ENCODE results near the gene WDR62.

Gene WDR62

GRCh38 chr19:36139473-36140303 is 85.0 kb downstream of the WDR62 start, which contains the start of gene CAPNS1:
Gene CAPNS1, plus strand, starts transcription at chr19:36140066. Its CDS starts 946 bp downstream, at chr19:36141012.
- H3K36me3 ChIP-seq (ENCODE audit: insufficient read depth, low read length): peaks cover 31% of the 10 kb centered on the region
- H3K4me1 ChIP-seq (ENCODE audit: control insufficient read depth, insufficient read depth, low read length): peaks cover 33% of the 10 kb centered on the region
- no peaks in the 10 kb centered on the region for H3K27me3 ChIP-seq (ENCODE audit: control insufficient read depth, insufficient read depth, low read length)
- H3K4me3 ChIP-seq (ENCODE audit: low read length): peak within 1 kb of the TSS; percentile 100
- H3K4me2 ChIP-seq (ENCODE audit: low read length): peak within 1 kb of the TSS; percentile 100
- peak within 1 kb of the TSS; percentile 100 for H3K9ac ChIP-seq (ENCODE audit: low read depth, low read length)
- no peaks in the 10 kb centered on the region for H3K9me3 ChIP-seq (replicated peaks; ENCODE audit: low read length)

- no peaks in the 10 kb centered on the region for H3K9me3 ChIP-seq (replicated peaks; ENCODE audit: low read length)
- peak overlapping the region; percentile 100 for H3K4me3 ChIP-seq (ENCODE audit: low read length)
- H3K4me2 ChIP-seq (ENCODE audit: low read length): peak overlapping the region; percentile 100
- H3K4me1 ChIP-seq (ENCODE audit: control insufficient read depth, insufficient read depth, low read length): peaks cover 33% of the 10 kb centered on the region
- H3K36me3 ChIP-seq (ENCODE audit: insufficient read depth, low read length): peaks cover 39% of the 10 kb centered on the region
- H3K27me3 ChIP-seq (ENCODE audit: control insufficient read depth, insufficient read depth, low read length): no peaks in the 10 kb centered on the region
- peak overlapping the region; percentile 100 for H3K9ac ChIP-seq (ENCODE audit: low read depth, low read length)
Measured at GRCh38 chr19:36140304-36141038, 85.8 kb downstream of the WDR62 start.

- Histone ChIP-seq H3K9ac (ENCODE audit: low read depth, low read length) (peak overlapping the region; percentile 100), H3K4me2 (ENCODE audit: low read length) (peak overlapping the region; percentile 100), H3K9me3 (replicated peaks; ENCODE audit: low read length) (no peaks in the 10 kb centered on the region), H3K4me3 (ENCODE audit: low read length) (peak overlapping the region; percentile 100), H3K27me3 (ENCODE audit: control insufficient read depth, insufficient read depth, low read length) (no peaks in the 10 kb centered on the region), H3K4me1 (ENCODE audit: control insufficient read depth, insufficient read depth, low read length) (peaks cover 28% of the 10 kb centered on the region), H3K36me3 (ENCODE audit: insufficient read depth, low read length) (peaks cover 47% of the 10 kb centered on the region)
Measured at GRCh38 chr19:36141039-36141927, 86.6 kb downstream of the WDR62 start.

GRCh38 chr19:36142046-36142445 is 87.3 kb downstream of the WDR62 start:
- Histone ChIP-seq H3K4me1 (ENCODE audit: control insufficient read depth, insufficient read depth, low read length) (peaks cover 20% of the 10 kb centered on the region), H3K36me3 (ENCODE audit: insufficient read depth, low read length) (peaks cover 54% of the 10 kb centered on the region)

GRCh38 chr19:36142496-36142895 is 87.8 kb downstream of the WDR62 start:
- H3K36me3 ChIP-seq (ENCODE audit: insufficient read depth, low read length): peaks cover 58% of the 10 kb centered on the region
- no peaks in the 10 kb centered on the region for H3K9me3 ChIP-seq (replicated peaks; ENCODE audit: low read length)
- no peak overlapping the region for H3K4me2 ChIP-seq (ENCODE audit: low read length)
- no peak overlapping the region for H3K4me3 ChIP-seq (ENCODE audit: low read length)
- H3K9ac ChIP-seq (ENCODE audit: low read depth, low read length): no peak overlapping the region
- H3K27me3 ChIP-seq (ENCODE audit: control insufficient read depth, insufficient read depth, low read length): no peaks in the 10 kb centered on the region
- H3K4me1 ChIP-seq (ENCODE audit: control insufficient read depth, insufficient read depth, low read length): peaks cover 16% of the 10 kb centered on the region

More at GRCh38 chr19:36142046-36142445, 87.3 kb downstream of the WDR62 start:
- Histone ChIP-seq H3K4me2 (ENCODE audit: low read length) (peak overlapping the region; percentile 76), H3K4me3 (ENCODE audit: low read length) (peak overlapping the region; percentile 67), H3K9me3 (replicated peaks; ENCODE audit: low read length) (no peaks in the 10 kb centered on the region), H3K9ac (ENCODE audit: low read depth, low read length) (no peak overlapping the region), H3K27me3 (ENCODE audit: control insufficient read depth, insufficient read depth, low read length) (no peaks in the 10 kb centered on the region)

GRCh38 chr19:36144624-36145023 is 89.9 kb downstream of the WDR62 start:
- peaks cover 9% of the 10 kb centered on the region for H3K4me1 ChIP-seq (ENCODE audit: control insufficient read depth, insufficient read depth, low read length)
- peaks cover 75% of the 10 kb centered on the region for H3K36me3 ChIP-seq (ENCODE audit: insufficient read depth, low read length)
- no peak overlapping the region for H3K4me2 ChIP-seq (ENCODE audit: low read length)
- H3K4me3 ChIP-seq (ENCODE audit: low read length): no peak overlapping the region
- no peaks in the 10 kb centered on the region for H3K9me3 ChIP-seq (replicated peaks; ENCODE audit: low read length)
- no peaks in the 10 kb centered on the region for H3K27me3 ChIP-seq (ENCODE audit: control insufficient read depth, insufficient read depth, low read length)
- no peak overlapping the region for H3K9ac ChIP-seq (ENCODE audit: low read depth, low read length)

- Histone ChIP-seq H3K4me2 (ENCODE audit: low read length) (no peak overlapping the region), H3K9me3 (replicated peaks; ENCODE audit: low read length) (no peaks in the 10 kb centered on the region), H3K4me1 (ENCODE audit: control insufficient read depth, insufficient read depth, low read length) (peaks cover 34% of the 10 kb centered on the region), H3K9ac (ENCODE audit: low read depth, low read length) (no peak overlapping the region), H3K27me3 (ENCODE audit: control insufficient read depth, insufficient read depth, low read length) (no peaks in the 10 kb centered on the region), H3K36me3 (ENCODE audit: insufficient read depth, low read length) (peaks cover 64% of the 10 kb centered on the region), H3K4me3 (ENCODE audit: low read length) (no peak overlapping the region)
Measured at GRCh38 chr19:36149673-36150406, 95.1 kb downstream of the WDR62 start.

- H3K4me3 ChIP-seq (ENCODE audit: low read length): no peak overlapping the region
- H3K4me2 ChIP-seq (ENCODE audit: low read length): no peak overlapping the region
- peak overlapping the region; percentile 81 for H3K9ac ChIP-seq (ENCODE audit: low read depth, low read length)
- peaks cover 57% of the 10 kb centered on the region for H3K36me3 ChIP-seq (ENCODE audit: insufficient read depth, low read length)
- peaks cover 34% of the 10 kb centered on the region for H3K4me1 ChIP-seq (ENCODE audit: control insufficient read depth, insufficient read depth, low read length)
- H3K27me3 ChIP-seq (ENCODE audit: control insufficient read depth, insufficient read depth, low read length): no peaks in the 10 kb centered on the region
- no peaks in the 10 kb centered on the region for H3K9me3 ChIP-seq (replicated peaks; ENCODE audit: low read length)
Measured at GRCh38 chr19:36150586-36150985, 95.9 kb downstream of the WDR62 start.

- no peaks in the 10 kb centered on the region for H3K27me3 ChIP-seq (ENCODE audit: control insufficient read depth, insufficient read depth, low read length)
- H3K36me3 ChIP-seq (ENCODE audit: insufficient read depth, low read length): peaks cover 49% of the 10 kb centered on the region
- H3K9me3 ChIP-seq (replicated peaks; ENCODE audit: low read length): no peaks in the 10 kb centered on the region
- H3K4me2 ChIP-seq (ENCODE audit: low read length): peak overlapping the region; percentile 76
- H3K4me1 ChIP-seq (ENCODE audit: control insufficient read depth, insufficient read depth, low read length): peaks cover 34% of the 10 kb centered on the region
- peak overlapping the region; percentile 66 for H3K4me3 ChIP-seq (ENCODE audit: low read length)
- H3K9ac ChIP-seq (ENCODE audit: low read depth, low read length): peak overlapping the region; percentile 81
Measured at GRCh38 chr19:36151144-36152018, 96.7 kb downstream of the WDR62 start.

- Histone ChIP-seq H3K36me3 (ENCODE audit: insufficient read depth, low read length) (peaks cover 43% of the 10 kb centered on the region), H3K27me3 (ENCODE audit: control insufficient read depth, insufficient read depth, low read length) (no peaks in the 10 kb centered on the region), H3K9ac (ENCODE audit: low read depth, low read length) (peak overlapping the region; percentile 81), H3K4me1 (ENCODE audit: control insufficient read depth, insufficient read depth, low read length) (peaks cover 34% of the 10 kb centered on the region), H3K4me2 (ENCODE audit: low read length) (peak overlapping the region; percentile 76), H3K9me3 (replicated peaks; ENCODE audit: low read length) (no peaks in the 10 kb centered on the region), H3K4me3 (ENCODE audit: low read length) (peak overlapping the region; percentile 66)
Measured at GRCh38 chr19:36152019-36152351, 97.3 kb downstream of the WDR62 start.

Data from skeletal muscle satellite cell (primary cell).